NCI-H187 treated with DMSO at 0.1 percent for 48 hours (cell line): ENCODE data around the gene GRN.
"Not testable (repeated sequence)": the region's sequence is repeated elsewhere in the genome, so short reads cannot be mapped to it uniquely, and the experiment has no call there.

ENCODE experiments used
- DNase-seq: peaks from one replicate; lab custom pipeline; 2025; lab: John Stamatoyannopoulos, UW

Gene GRN

DNA sequence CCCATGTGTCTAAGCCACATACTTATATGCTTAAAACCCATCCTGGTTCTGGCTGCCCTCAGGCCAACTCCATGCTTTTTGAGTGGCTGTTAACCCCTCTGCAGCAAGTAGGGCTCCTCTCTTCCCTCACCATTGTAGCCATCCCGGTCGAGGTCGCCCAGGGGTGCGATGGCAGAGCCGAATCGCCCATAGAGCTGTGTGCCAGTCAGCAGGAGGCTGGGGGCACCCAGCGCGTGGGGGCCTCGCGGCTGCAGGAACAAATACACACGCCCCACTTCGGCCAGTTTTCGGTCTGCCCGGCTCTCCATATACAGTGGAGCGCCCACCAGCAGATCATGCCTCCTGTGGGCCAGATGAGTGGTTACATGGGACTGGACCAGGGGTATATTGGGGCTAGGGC is 38.3 kb downstream of the GRN start:
- no peak for DNase-seq

DNA sequence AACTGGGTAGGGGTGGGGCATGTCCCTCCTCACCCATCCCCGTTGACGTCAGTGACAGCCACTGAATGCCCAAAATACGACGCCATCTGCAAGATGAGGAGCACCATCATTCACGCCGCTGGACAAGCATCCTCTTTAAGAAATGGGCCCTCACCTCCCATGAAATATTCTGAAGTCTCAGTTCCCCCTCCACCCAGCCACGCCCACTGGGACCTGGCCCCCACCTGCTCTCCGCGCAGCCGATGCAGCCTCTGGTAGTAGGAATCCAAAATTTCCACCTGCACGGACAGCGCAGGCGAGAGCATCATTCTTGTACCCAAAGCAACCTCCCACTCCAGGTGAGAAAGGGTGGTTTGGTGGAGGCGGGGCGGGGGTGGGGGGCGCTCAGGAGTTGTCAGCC is 38.8 kb downstream of the GRN start:
- no peak for DNase-seq

DNA sequence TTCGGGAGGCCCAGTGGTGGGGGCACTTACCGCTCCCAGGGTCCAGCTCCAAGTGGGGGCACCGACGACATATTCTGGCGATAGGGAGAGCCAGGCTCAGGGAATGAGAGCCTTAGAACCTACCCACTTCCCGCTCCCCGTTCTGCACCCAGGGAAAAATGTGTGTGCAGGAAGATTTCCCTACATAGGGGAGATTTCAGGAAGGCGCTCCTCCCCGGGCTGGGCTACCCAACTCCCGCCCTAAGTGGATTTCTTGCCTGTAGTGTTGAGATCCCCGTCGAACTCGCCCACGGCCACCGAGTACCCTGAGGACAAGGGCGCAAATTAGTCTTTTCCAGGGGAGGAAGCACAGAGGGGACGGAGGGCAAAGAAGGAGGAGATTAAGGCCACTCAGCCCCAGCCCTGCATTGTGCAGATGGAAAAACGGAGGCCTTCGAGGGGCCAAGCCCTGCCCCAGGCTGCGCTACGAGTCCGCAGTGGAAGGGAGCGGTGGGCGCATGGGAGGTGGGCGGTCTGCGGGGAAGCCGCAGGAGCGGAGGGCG is 39.2 kb downstream of the GRN start:
- DNase-seq, result no peak

DNA sequence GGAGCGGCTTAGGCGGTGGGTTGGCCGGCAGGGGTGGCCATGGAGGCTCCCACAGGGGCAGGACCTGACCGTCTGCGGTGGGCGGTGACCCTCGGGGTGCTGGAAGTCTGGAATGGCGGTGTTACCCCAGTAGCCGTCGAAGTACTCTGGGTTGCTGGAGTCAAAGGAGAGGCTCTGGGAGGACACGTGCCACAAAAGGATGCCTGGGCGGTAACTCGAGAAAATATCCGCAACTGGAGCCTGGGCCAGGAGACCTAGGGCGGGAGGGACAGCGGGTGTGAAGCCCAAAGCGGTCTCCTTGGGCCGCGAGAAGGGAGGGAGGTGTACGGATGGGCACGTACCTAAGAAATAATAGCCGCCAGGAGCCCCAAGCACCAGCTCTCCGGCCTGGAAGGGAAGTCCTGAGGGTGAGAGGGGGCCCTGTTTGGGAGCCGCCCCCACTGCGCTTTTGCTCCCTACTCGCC is 39.8 kb downstream of the GRN start:
- DNase-seq, result no peak

DNA sequence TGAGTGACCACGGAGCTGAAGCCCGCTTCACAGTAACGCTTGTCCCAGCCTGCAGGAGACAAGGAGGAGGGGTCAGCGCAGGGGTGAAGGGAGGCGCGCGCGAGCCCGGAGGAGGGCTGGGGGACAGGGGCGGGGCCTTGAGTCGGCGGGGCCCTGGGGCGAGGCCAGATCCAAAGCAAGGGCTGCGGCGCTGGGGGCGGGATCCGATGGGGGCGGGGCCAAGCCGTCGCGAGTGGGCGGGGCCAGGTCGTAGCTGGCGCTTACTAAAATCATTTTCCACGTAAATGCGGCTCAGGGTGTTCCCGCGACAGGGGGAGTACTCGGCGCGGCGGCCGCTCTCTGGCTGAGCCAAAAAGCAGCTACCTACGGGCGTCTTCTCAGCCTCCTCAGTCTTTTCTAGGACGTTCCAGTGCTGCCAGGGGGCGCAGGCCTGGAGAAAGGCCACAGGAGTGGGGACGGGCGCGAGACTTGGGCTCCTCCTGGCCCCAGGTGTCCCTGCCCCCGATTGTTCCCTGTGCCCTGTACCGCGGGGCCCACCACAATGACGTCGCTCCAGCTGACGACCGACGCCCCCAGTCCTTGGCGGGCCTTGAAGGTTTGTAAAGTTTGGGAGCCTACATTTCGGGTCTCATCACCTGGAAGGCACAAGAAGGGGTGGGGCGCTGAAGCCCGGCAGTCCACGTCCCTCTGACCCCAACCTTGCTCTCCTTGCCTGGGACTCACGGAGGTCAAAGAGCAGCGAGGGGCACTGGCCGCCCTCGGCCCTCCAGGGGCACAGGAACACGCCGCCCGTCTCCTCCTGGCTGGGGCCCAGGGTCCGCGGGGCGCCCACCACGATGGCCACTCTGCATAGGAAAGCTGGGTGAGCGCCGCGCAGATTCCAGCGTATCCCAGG is 40.4 kb downstream of the GRN start:
- DNase-seq, result no peak

DNA sequence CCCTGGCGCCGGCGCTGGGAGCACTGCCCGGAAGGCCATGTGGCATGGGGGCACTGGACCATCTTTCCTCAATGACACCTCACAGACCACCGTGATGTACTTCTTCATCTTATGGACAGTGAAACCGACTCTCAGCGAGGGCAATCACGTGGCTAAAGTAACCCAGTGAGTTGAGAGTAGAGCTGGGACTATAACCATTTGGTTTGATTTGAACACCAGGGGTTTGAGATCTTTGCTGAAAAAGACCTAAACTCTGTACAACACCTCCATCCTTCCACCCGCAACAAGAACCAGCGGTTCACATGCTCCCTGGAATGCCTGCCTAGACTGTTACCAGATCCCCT is 41.1 kb downstream of the GRN start:
- DNase-seq, result no peak

DNA sequence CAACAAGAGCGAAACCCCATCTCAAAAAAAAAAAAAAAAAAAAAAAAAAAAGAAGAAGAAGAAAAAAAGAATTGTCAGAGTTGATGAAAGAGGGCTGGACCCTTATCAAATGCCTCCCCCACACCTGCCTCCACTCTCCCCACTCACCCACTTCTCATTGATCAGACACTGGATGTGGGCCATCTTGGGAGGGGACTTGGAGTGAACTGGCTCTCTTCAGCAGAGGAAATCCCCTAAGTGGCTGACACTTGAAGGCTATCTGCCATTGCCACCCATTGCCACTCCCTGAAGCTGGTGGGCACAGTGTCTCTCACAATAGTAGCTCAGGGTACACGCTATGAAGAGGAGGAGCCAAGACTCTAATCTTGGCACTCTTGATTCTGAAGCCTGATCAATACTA is 42.7 kb downstream of the GRN start:
- DNase-seq, result no peak

DNA sequence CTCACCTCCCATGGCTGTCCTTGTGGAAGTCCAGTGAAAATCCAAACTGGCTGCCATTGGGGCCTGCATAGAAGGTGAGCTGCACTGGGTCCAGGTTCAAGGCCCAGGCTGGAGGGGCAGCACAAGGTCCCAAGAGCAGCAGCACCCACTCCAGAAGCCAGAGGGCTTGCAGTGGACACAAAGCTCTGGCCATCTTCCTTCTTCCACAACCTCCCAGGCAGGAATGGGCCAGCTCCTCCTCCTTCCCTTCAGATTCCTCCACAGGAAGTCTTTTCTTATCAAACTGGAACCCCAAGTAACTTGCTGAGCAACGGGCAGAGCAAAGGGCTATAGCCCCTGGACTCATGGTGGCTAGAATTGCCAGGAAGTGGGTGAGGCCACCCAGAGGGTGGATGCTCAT is 44.2 kb downstream of the GRN start, which contains the start of gene ITGA2B:
Gene ITGA2B (minus strand): TSS at position 369 of the 400 bp plus-strand sequence. CDS start 176 bp downstream, at position 193.
- DNase-seq, result no peak

DNA sequence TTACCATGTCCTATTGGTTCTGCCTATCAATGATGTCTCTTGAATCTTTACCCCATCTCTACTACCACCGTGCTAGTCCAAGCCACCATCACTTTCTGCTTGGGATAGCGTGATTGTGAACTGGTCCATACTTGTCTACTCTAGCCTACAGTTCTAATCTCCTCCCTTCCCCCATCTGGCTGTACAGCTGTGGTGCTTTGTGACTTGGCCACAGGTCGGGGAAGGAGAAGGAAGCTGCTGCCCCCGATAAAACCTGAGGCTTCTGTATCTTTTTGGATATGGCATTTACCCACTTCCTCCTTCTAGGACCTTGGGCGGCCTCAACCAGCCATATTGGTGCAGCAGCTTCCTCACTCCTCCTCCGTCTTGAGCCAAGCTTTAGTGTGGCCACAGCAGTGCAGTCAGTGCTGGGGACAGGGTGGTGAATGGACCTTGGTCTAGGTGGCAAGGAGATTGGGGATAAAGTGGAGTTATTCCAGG is 44.7 kb downstream of the GRN start:
- no peak for DNase-seq

DNA sequence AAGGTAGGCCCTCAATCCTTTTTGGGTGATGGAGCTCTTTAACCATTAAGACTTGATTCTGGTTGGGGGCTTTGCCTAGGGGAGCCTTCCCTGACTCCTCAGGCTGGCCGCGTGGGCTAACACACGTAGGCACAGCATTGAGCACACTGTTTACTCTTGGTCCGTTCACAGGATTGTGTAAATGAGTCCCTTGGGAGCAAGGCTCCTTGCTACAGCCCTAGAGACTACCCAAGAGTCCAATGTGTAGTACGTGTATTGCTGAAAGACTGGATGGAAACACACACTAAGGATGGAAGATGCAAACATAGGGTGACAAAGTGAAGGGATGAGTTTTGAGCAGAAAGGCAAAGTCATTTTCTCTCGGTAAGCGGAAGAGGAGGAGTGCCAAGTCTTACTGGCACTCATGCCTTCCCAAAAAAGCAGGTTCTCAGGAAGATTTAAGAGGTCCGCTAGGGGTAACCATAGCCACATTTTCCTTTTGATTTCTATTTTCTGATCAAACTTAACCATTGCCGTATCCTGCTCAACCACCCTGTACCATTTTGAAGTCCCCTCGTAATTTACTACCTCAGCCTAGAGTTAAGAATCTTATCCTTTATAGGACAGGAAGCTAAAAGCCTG is 45.3 kb downstream of the GRN start:
- no peak for DNase-seq

DNA sequence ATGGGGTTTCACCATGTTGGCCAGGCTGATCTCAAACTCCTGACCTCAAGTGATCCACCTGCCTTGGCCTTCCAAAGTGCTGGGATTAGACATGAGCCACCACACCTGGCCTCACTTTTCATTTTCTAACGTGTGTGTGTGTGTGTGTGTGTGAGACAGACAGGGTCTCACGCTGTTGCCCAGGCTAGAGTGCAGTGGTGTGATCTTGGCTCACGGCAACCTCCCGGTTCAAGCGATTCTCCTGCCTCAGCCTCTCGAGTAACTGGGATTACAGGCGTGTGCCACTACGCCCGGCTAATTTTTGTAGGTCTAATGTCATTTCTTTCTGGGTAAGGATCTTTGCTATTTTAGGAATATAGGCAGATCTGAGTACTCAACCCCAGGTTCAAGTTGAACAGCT is 49.0 kb downstream of the GRN start:
- DNase-seq, result not testable (repeated sequence)

DNA sequence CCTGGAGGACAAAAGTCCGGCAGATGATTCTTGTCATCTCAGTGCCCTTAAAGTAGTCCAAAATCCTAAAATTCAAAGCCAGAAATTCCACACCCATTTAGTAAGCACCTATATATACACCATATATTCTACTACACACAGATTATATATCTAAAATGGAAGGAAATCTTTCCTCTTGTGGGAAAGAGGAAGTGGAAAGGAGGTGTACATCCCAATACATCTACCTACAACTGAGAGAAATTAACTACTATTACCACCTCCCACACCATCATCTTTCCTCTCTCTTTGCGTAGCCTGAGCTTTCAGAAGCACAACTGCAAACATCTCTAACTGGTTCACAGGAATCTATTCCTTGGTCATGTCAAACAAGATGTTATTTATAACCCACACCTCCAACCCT is 49.7 kb downstream of the GRN start:
- no peak for DNase-seq

DNA sequence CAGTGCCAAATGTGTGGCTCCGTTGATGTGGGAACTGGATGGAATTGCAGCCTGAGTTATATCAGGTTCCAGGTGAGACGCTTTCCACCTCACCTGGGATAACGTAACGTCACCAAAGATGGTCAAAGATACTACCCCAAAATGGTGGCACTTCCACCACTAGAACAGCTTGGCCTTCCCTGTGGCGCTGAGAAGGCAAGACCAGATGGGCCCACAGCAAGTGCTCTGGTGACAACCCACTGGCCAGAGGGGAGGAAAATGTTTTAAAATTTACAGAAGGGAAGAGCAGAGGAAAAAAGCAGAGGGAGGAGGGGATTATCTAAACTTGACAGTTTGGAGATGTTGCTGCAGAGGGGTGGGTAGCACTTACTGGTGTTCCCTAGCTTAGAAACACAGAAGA is 51.8 kb downstream of the GRN start:
- DNase-seq, result no peak

DNA sequence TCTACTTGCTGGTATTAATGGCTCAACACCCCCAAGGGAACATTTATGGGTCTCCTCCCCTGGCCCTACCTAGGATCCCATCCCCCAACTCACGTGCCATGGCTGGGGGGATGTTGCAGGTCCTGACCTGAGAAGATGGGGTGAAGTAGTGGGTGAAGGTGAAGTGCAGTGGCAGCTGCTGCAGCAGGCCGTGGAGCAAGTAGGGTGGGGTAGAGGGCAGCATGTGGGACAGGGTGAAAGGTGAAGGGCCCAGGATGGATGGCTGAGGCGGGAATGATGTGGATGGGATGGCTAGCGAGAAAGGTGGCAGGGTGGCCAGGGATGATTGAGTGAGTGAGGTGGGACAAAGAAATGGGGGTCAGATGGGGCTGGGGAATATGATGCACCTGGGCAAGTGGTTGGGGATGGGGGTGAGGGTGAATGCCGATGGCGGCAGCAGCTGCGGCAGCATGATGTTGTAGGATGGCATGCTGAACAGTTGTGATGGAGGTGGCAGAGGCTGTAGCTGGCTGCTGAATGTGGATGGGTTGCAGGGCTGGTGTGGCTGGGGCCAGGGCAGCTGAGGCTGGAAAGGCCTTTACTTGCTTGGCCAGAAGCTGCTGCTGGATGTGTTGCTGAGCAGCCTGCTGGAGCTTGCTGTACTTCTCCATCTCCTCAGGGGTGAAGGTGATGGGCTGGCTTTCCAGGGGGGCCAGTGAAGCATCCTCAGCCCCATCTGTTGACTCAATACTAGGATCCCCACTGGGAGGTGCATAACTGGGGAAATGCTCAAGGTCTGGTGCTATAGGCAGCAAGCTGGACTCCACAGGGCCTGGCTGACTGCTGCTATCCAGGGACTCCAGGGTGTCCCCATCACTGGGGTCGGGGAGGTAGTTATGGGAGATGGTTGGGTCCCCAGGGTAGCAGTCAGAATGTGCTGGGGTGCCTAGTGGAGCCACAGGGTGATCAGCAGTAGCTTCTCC is 52.7 kb downstream of the GRN start:
- no peak for DNase-seq

DNA sequence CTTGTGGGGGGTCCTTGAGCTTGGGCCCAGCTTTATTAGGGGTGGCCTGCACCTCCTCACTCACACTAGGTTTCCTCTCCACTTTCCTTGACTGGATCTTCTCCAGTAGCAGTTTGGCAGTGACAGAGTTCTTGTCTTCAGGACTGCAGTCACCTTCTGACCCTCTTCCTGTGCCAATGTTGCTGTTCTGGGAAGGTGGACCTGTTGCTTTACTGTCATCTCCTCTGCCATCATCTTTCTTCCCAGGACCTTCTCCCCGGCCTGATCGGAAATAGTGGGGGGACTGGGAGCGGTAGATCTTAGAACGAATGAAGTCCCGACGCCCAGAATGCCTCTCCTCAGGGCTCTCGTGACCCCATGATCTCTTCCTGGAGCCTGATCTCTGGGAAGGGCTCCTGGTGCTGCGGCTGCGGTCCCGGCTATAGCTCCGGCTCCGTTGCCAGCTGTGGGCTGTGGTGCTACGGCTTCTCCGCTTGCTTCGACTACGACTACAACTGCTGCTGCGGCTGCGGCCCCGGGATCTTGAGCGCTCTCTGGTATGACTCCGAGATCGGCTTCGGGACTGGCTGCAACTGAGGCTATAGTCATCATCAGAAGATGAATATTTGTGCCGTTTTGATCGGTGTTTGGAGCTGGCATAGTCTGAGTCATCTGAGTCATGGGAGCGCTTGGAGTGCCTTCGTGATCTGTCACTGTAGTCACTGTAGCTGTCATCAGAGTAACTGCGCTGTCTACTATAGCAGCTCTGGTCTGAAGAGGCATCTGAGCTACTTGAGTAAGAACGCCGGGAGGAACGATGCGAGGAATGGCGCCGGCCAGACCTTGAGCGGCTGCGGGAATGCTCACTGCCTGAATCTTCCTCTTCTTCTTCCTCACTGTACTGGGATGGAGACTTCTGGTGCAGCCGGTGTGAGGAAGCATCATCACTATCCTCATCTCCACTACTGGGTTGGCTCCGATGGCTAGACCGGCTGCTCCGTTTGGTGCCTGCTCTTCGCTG is 53.9 kb downstream of the GRN start:
- no peak for DNase-seq

DNA sequence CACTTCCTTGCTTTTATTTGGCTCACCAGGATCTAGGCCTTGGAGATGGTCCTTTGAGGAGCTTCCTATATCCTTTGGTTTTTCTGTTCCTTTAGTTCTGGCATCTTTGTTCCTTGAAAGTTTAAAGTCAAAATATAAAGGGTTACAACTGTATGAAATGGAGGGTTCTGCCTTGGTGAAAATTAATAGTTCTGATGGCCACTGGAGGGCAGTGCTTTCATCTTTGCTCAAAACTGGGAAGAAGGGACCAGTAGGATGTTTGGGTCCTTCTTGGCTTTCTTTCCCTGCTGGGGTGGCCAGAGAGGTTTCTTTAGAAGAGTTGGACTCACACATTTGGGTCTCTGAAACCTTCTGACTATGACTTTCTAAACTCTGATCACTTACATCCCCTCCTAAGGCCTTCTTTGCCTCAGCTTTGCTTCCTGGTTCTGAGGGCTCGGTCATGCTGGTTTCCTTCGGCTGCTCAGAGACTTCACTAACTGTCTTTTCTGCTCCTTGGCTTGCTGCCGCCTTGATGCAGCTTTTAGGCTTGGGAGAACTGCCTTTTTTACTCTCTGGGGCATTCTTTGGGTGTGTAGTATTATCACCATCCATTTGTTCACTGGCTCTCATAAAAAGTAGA is 55.2 kb downstream of the GRN start:
- DNase-seq, result no peak
